Bronchial epithelial cell (primary cell): Measurements from ENCODE around the gene FRAT1. TPM values are rescaled to one million over a fixed set of nuclear protein-coding genes. Genes with fewer than 3 reads are reported as not detected.

Source experiments
- DNase-seq: peaks from one replicate; pipeline ENCODE4 v3.0.0-alpha.2; 2010; ENCODE audit warnings: low read depth
- FAIRE-seq: peaks from 2 replicates; lab custom pipeline; 2011; peaks lifted over from hg19 to GRCh38; lab: Jason Lieb, UNC
- H3K27me3 ChIP-seq: 2 replicates; pipeline ENCODE4 v1.5.1; 2011; ENCODE audit warnings: low read length; ENCODE audit not compliant: control insufficient read depth, insufficient read depth
- H3K36me3 ChIP-seq: 2 replicates; pipeline ENCODE4 v1.5.1; 2011; ENCODE audit warnings: low read length; ENCODE audit not compliant: control insufficient read depth, insufficient read depth
- H3K4me3 ChIP-seq: 2 replicates; pipeline ENCODE4 v1.5.1; 2011; ENCODE audit warnings: mild to moderate bottlenecking, low read depth, low read length, control low read depth
- total RNA-seq: library from RNA; depleted of rRNA; stranded (reverse); fragments of >200 nt; gene quantifications from 2 replicates; pipeline ENCODE4 v1.2.1, GENCODE V29; 2014
- TF ChIP-seq, protein P1 (sequence below): IDR thresholded peaks from 2 replicates; pipeline ENCODE4 v1.5.1; 2011; ENCODE audit warnings: mild to moderate bottlenecking, moderate library complexity, low read length, control low read depth, inconsistent platforms; ENCODE audit not compliant: insufficient read depth, severe bottlenecking

FRAT1 gene
- total RNA-seq, 1 donor from 2014 or later: 1.6 TPM

DNA sequence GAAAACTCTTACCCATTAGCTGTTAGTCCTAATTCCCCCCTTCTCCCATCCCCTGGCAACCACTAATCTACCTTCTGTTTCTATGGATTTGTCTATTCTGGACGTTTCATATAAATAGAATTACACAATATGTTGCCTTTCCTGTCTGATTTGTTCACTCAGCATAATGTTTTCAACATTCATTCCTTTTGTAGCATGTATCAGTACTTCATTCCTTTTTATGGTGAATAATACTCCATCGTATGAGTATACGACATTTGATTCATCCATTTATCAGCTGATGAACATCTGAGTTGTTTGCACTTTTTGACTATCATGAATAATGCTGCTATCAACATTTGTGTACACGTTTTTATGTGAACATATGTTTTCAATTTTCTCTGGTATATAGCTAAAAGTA, 4.4 kb upstream of the FRAT1 start:
- peak; percentile 62 for DNase-seq
- FAIRE-seq: no peak
- TF ChIP-seq, protein P1, sequence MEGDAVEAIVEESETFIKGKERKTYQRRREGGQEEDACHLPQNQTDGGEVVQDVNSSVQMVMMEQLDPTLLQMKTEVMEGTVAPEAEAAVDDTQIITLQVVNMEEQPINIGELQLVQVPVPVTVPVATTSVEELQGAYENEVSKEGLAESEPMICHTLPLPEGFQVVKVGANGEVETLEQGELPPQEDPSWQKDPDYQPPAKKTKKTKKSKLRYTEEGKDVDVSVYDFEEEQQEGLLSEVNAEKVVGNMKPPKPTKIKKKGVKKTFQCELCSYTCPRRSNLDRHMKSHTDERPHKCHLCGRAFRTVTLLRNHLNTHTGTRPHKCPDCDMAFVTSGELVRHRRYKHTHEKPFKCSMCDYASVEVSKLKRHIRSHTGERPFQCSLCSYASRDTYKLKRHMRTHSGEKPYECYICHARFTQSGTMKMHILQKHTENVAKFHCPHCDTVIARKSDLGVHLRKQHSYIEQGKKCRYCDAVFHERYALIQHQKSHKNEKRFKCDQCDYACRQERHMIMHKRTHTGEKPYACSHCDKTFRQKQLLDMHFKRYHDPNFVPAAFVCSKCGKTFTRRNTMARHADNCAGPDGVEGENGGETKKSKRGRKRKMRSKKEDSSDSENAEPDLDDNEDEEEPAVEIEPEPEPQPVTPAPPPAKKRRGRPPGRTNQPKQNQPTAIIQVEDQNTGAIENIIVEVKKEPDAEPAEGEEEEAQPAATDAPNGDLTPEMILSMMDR: no peak
- Histone ChIP-seq H3K36me3 (no peaks in the 10 kb centered on the region), H3K27me3 (no peaks in the 10 kb centered on the region), H3K4me3 (no peak overlapping the region)

DNA sequence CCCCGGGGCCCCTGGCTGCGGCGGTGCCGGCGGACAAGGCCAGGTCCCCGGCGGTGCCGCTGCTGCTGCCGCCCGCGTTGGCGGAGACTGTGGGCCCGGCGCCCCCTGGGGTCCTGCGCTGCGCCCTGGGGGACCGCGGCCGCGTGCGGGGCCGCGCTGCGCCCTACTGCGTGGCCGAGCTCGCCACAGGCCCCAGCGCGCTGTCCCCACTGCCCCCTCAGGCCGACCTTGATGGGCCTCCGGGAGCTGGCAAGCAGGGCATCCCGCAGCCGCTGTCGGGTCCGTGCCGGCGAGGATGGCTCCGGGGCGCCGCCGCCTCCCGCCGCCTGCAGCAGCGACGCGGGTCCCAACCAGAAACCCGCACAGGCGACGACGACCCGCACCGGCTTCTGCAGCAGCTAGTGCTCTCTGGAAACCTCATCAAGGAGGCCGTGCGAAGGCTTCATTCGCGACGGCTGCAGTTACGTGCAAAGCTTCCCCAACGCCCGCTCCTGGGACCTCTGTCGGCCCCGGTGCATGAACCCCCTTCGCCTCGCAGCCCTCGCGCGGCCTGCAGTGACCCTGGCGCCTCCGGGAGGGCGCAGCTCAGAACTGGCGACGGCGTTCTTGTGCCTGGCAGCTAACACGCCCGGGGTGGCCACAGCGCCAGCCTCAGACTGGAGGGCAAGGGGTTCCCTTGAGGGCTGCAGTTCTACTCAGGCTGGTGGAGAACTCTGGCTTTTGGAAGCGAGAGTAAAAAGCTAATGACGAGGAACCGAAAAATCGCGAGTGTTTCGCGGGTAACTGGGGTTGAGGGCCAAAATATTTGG, 804 bp downstream of the FRAT1 start:
- Histone ChIP-seq H3K4me3 (peak overlapping the region; percentile 76), H3K36me3 (no peaks in the 10 kb centered on the region), H3K27me3 (no peaks in the 10 kb centered on the region)
- peak; percentile 7 for DNase-seq
- TF ChIP-seq, protein P1: no peak
- FAIRE-seq: no peak

DNA sequence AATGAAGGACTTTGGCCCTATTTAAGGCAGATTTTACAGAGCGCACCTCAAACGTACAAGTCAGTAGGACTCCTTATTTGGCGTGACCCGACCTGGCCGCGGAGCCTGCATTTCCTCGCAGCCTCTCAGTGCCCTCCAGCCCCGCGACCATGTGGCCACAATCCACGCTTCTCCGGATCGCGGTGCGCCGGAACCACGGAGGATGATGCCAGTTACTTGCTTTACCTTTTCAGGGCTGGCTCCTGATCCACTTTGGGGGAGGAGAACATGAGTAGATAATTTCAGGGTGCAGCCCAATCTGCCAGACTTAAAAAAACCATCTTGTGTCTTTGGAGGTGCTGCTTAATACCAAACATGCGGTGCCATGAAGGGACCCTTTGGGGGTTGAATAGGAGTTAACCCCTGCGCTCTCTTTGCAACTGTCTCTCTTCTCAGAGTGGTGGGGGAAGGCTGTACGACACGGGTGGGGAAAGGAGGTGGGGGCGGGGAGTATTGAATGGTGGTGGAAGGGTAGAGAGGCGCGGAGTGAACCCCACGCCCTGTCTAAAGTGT, 1.5 kb downstream of the FRAT1 start:
- TF ChIP-seq, protein P1: no peak
- no peaks in the 10 kb centered on the region for H3K27me3 ChIP-seq
- no peak overlapping the region for H3K4me3 ChIP-seq
- no peak for FAIRE-seq
- no peaks in the 10 kb centered on the region for H3K36me3 ChIP-seq
- no peak for DNase-seq

DNA sequence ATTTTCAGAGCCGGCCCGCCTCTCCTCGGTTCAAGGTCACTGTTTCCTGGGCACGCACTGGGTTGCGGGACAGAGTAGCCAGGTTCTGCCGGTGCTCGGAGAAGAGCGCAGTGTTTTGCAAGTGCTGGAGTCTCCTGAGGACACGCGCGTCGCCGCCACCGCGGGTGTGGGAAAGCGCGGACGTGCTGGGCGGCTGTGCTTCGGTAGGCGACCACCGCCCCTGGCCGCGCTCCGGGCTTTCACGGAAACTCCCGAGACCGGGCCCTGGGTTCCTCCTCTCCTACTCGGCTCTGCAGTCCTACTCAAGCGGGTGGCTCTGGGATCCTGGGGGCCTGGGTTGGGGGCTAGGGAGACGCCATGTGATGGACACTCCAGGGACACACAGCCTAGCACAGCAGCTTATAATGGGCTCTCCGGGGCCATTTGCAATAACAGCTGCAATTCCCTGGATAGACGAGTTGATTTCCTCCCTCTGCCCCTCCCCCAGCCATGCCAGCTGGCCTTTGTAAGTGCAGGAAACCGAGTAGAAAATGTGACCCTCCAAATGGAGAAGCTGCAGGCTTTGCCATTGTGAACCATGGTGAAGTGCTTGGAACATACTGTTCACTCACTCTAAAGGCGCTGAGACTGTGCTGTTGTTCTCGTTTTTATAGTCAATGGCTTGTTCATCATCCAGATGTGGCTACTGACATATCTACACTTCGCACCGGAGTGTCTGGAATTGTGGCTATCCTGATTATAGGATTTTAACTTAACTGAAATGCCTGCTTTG, 2.1 kb downstream of the FRAT1 start:
- DNase-seq (no peak), FAIRE-seq (no peak)
- H3K27me3 ChIP-seq: no peaks in the 10 kb centered on the region
- no peaks in the 10 kb centered on the region for H3K36me3 ChIP-seq
- H3K4me3 ChIP-seq: no peak overlapping the region
- TF ChIP-seq, protein P1: no peak

DNA sequence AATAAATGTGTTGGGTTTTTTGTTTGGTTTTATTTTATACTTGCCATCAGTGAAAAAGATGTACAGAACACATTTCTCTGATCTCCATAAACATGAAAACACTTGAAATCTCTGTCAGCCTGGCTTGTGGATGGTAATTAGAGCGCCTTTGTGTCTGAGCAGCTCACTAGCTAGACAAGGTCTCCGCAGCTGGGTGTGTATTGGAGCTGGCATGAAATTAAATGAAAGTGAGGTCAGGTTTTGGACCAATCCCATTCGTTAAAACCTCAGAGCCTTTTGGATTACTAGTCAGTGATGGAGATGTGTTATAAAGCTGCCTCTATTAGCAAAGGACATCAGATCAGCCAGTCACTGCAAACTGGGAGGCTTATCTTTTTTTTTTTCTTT, 2.7 kb downstream of the FRAT1 start:
- TF ChIP-seq, protein P1: no peak
- FAIRE-seq (no peak), DNase-seq (no peak)
- no peaks in the 10 kb centered on the region for H3K27me3 ChIP-seq
- H3K36me3 ChIP-seq: no peaks in the 10 kb centered on the region
- no peak overlapping the region for H3K4me3 ChIP-seq
